ENCODE results near the gene MYDGF. TPM values are rescaled to one million over a fixed set of nuclear protein-coding genes. Genes with fewer than 3 reads are reported as not detected.

The MYDGF gene
- total and polyA plus RNA-seq, 9 of the 15 experiments (the other 6 are each of a cell fraction or from before 2014, with no cell fraction given): 4.2 to 141 (median 82.1) TPM

DNA sequence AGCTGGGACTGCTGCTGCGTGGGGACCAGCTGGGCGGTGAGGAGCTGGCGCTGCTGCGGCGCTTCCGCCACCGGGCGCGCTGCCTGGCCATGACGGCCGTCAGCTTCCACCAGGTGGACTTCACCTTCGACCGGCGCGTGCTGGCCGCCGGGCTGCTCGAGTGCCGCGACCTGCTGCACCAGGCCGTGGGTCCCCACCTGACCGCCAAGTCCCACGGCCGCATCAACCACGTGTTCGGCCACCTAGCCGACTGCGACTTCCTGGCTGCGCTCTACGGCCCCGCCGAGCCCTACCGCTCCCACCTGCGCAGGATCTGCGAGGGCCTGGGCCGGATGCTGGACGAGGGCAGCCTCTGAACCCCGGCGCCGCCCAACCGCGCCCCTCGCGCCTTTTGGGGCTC lies 18.1 kb downstream of the MYDGF start:
- Histone ChIP-seq H3K4me3 (no peak overlapping the region), H4K20me1 (replicated peaks; ENCODE audit: control insufficient read depth, insufficient read depth, low read length) (no peaks in the 10 kb centered on the region), H3K27ac (ENCODE audit: extremely low read depth, low read depth, low read length) (no peak overlapping the region), H3K9me1 (ENCODE audit: control insufficient read depth, insufficient read depth, low read length) (peaks cover 3% of the 10 kb centered on the region), H3K9me3 (replicated peaks; ENCODE audit: control insufficient read depth, insufficient read depth, low read depth, low read length) (no peaks in the 10 kb centered on the region), H3K4me1 (replicated peaks in 1 of 2; ENCODE audit: control insufficient read depth in 2 of 2, insufficient read depth in 2 of 2, low read length in 2 of 2) (peaks cover 11 to 26% of the 10 kb centered on the region in 2 experiments; a peak in 3 of 5 replicates), H3K27me3 (ENCODE audit: control insufficient read depth in 2 of 2, insufficient read depth in 2 of 2, low read length in 2 of 2) (no peaks in the 10 kb centered on the region), H3K36me3 (ENCODE audit: control insufficient read depth, insufficient read depth, low read length) (peaks cover 38% of the 10 kb centered on the region; the same call in 2 of the 3 replicates), H3K4me2 (ENCODE audit: insufficient read depth, low read length) (no peak overlapping the region), H2AFZ (ENCODE audit: low read depth, low read length) (no peak overlapping the region), H3K9ac (ENCODE audit: insufficient read depth in 1 of 2, low read depth in 2 of 2, low read length in 2 of 2) (peak overlapping the region in 1 of 2 experiments; percentile 11; a peak in 1 of 4 replicates), H3K79me2 (ENCODE audit: control insufficient read depth, insufficient read depth, low read length) (no peaks in the 10 kb centered on the region)
- TF ChIP-seq RBM22 (IDR thresholded peaks at IDR 0.05; ENCODE audit: low read depth, low read length, poor library complexity, severe bottlenecking) (peak; percentile 60), ZNF408 (CRISPR knock-in tag; IDR thresholded peaks at IDR 0.05; ENCODE audit: low read depth) (no peak), DIDO1 (tag; IDR thresholded peaks at IDR 0.05; ENCODE audit: low read depth) (no peak), POLR2G (IDR thresholded peaks at IDR 0.05; ENCODE audit: low read depth, low read length) (peak; percentile 51; the same call in 1 of the 2 replicates)
- TF ChIP-seq, protein P1, sequence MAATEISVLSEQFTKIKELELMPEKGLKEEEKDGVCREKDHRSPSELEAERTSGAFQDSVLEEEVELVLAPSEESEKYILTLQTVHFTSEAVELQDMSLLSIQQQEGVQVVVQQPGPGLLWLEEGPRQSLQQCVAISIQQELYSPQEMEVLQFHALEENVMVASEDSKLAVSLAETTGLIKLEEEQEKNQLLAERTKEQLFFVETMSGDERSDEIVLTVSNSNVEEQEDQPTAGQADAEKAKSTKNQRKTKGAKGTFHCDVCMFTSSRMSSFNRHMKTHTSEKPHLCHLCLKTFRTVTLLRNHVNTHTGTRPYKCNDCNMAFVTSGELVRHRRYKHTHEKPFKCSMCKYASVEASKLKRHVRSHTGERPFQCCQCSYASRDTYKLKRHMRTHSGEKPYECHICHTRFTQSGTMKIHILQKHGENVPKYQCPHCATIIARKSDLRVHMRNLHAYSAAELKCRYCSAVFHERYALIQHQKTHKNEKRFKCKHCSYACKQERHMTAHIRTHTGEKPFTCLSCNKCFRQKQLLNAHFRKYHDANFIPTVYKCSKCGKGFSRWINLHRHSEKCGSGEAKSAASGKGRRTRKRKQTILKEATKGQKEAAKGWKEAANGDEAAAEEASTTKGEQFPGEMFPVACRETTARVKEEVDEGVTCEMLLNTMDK (IDR thresholded peaks at IDR 0.05; ENCODE audit: borderline replicate concordance, insufficient read depth, low read depth, low read length, poor library complexity, severe bottlenecking): no peak
- TF ChIP-seq, protein P2, sequence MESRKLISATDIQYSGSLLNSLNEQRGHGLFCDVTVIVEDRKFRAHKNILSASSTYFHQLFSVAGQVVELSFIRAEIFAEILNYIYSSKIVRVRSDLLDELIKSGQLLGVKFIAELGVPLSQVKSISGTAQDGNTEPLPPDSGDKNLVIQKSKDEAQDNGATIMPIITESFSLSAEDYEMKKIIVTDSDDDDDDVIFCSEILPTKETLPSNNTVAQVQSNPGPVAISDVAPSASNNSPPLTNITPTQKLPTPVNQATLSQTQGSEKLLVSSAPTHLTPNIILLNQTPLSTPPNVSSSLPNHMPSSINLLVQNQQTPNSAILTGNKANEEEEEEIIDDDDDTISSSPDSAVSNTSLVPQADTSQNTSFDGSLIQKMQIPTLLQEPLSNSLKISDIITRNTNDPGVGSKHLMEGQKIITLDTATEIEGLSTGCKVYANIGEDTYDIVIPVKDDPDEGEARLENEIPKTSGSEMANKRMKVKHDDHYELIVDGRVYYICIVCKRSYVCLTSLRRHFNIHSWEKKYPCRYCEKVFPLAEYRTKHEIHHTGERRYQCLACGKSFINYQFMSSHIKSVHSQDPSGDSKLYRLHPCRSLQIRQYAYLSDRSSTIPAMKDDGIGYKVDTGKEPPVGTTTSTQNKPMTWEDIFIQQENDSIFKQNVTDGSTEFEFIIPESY (CRISPR knock-in tag; IDR thresholded peaks at IDR 0.05): peak; percentile 85; the same call in 1 of the 2 replicates
- TF ChIP-seq, protein P3, sequence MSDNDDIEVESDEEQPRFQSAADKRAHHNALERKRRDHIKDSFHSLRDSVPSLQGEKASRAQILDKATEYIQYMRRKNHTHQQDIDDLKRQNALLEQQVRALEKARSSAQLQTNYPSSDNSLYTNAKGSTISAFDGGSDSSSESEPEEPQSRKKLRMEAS (CRISPR knock-in tag; IDR thresholded peaks at IDR 0.05): no peak
- TF ChIP-seq, protein P4, sequence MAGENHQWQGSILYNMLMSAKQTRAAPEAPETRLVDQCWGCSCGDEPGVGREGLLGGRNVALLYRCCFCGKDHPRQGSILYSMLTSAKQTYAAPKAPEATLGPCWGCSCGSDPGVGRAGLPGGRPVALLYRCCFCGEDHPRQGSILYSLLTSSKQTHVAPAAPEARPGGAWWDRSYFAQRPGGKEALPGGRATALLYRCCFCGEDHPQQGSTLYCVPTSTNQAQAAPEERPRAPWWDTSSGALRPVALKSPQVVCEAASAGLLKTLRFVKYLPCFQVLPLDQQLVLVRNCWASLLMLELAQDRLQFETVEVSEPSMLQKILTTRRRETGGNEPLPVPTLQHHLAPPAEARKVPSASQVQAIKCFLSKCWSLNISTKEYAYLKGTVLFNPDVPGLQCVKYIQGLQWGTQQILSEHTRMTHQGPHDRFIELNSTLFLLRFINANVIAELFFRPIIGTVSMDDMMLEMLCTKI (IDR thresholded peaks at IDR 0.05; ENCODE audit: partially characterized antibody): no peak
- CTCF ChIA-PET (ENCODE audit: low intra/inter-chr PET ratio): no interaction called here
- no TSS peak for BruUV-seq (replicated peaks)
- ATAC-seq: no peak
- POLR2A ChIA-PET: interaction anchor here (0.6 to 0.7 kb wide), 2 partner anchors 19 to 67 kb away, joined by 3 to 5 read pairs; no protein-coding TSS in a partner anchor
- WGBS (ENCODE audit: insufficient coverage, low coverage, missing lambda C conversion rate): 93% methylated on average over 36 of the region's 44 CpGs
- in situ Hi-C loops (cut with MboI) (no loop called here), intact Hi-C loops (cut with micrococcal nuclease) (no loop called here)
- FAIRE-seq: no peak
- peak in 1 of 4 experiments; percentile 7 for DNase-seq (ENCODE audit: extremely low read depth in 1 of 4, low spot score in 3 of 4)

Measured in K562 (cell line).